ENCODE results near the gene MAP3K6.
A peak's percentile ranks its signal among the peaks of the same experiment; 100 is the strongest.

Gene MAP3K6

GRCh38 chr1:27343639-27344025, 23.1 kb downstream of the MAP3K6 start:
- H3K4me3 ChIP-seq (ENCODE audit: low read depth, low read length): peak overlapping the region; percentile 96
- TF ChIP-seq CTCF (IDR thresholded peaks at IDR 0.05; ENCODE audit: low read depth, low read length) (no peak), MAX (IDR thresholded peaks at IDR 0.05; ENCODE audit: low read depth, low read length) (no peak), MYC (IDR thresholded peaks at IDR 0.05; ENCODE audit: low read depth, low read length) (no peak)
- DNase-seq (ENCODE audit: low read depth): no peak

GRCh38 chr1:27342778-27343638, 23.8 kb downstream of the MAP3K6 start:
- peak; percentile 97 for DNase-seq (ENCODE audit: low read depth)
- TF ChIP-seq POLR2A (IDR thresholded peaks at IDR 0.05; ENCODE audit: extremely low read depth, insufficient read length): peak; percentile 78
- TF ChIP-seq MYC (IDR thresholded peaks at IDR 0.05; ENCODE audit: low read depth, low read length): peak; percentile 60; the same call in 1 of the 2 replicates
- peak; percentile 74 for TF ChIP-seq MAX (IDR thresholded peaks at IDR 0.05; ENCODE audit: low read depth, low read length)
- no peak for TF ChIP-seq CTCF (IDR thresholded peaks at IDR 0.05; ENCODE audit: low read depth, low read length)
- H3K4me3 ChIP-seq (ENCODE audit: low read depth, low read length): peak overlapping the region; percentile 96

- H3K4me3 ChIP-seq (ENCODE audit: low read depth, low read length): peak overlapping the region; percentile 96
- DNase-seq (ENCODE audit: low read depth): peak; percentile 54
- TF ChIP-seq CTCF (IDR thresholded peaks at IDR 0.05; ENCODE audit: low read depth, low read length) (no peak), MYC (IDR thresholded peaks at IDR 0.05; ENCODE audit: low read depth, low read length) (0 out of 2 replicates have a peak, but pooled peaks have one; percentile 10), MAX (IDR thresholded peaks at IDR 0.05; ENCODE audit: low read depth, low read length) (no peak), POLR2A (IDR thresholded peaks at IDR 0.05; ENCODE audit: extremely low read depth, insufficient read length) (no peak)
Observed at GRCh38 chr1:27342391-27342777, 24.4 kb downstream of the MAP3K6 start.

- peak; percentile 96 for DNase-seq (ENCODE audit: low read depth)
- TF ChIP-seq MYC (IDR thresholded peaks at IDR 0.05; ENCODE audit: low read depth, low read length): peak; percentile 75
- no peak for TF ChIP-seq CTCF (IDR thresholded peaks at IDR 0.05; ENCODE audit: low read depth, low read length)
- TF ChIP-seq POLR2A (IDR thresholded peaks at IDR 0.05; ENCODE audit: extremely low read depth, insufficient read length): no peak
- peak; percentile 67; the same call in 1 of the 2 replicates for TF ChIP-seq MAX (IDR thresholded peaks at IDR 0.05; ENCODE audit: low read depth, low read length)
Observed at GRCh38 chr1:27341525-27342252, 25.1 kb downstream of the MAP3K6 start, which contains the start of gene SYTL1. Gene SYTL1, plus strand, starts transcription at chr1:27342022. Its CDS starts 3,313 bp downstream, at chr1:27345335.

GRCh38 chr1:27339213-27339612, 27.5 kb downstream of the MAP3K6 start:
- peak; percentile 81 for DNase-seq (ENCODE audit: low read depth)
- TF ChIP-seq CTCF (IDR thresholded peaks at IDR 0.05; ENCODE audit: low read depth, low read length): no peak
- no peak for TF ChIP-seq POLR2A (IDR thresholded peaks at IDR 0.05; ENCODE audit: extremely low read depth, insufficient read length)
- peak; percentile 36; the same call in 1 of the 2 replicates for TF ChIP-seq MYC (IDR thresholded peaks at IDR 0.05; ENCODE audit: low read depth, low read length)
- peak; percentile 36 for TF ChIP-seq MAX (IDR thresholded peaks at IDR 0.05; ENCODE audit: low read depth, low read length)
- no peak overlapping the region for H3K4me3 ChIP-seq (ENCODE audit: low read depth, low read length)

More at GRCh38 chr1:27341525-27342252, 25.1 kb downstream of the MAP3K6 start, which contains the start of gene SYTL1:
- peak within 1 kb of the TSS; percentile 96 for H3K4me3 ChIP-seq (ENCODE audit: low read depth, low read length)
